Stimulated activated CD4-positive, alpha-beta T cell treated with anti-CD3 and anti-CD28 coated beads, Interleukin-12 subunit alpha, Interleukin-12 subunit beta, amount 100 ng/mL, for 24 hours (primary cell): ENCODE measurements around the gene AHNAK.
"Not testable (repeated sequence)": the region's sequence is repeated elsewhere in the genome, so short reads cannot be mapped to it uniquely, and the experiment has no call there.

ENCODE experiments used
- DNase-seq, 2 experiments: peaks; one replicate each; pipeline ENCODE4 v3.0.0-alpha.2; 2020; ENCODE audit warnings: low read depth in 2 of 2

AHNAK gene

DNA sequence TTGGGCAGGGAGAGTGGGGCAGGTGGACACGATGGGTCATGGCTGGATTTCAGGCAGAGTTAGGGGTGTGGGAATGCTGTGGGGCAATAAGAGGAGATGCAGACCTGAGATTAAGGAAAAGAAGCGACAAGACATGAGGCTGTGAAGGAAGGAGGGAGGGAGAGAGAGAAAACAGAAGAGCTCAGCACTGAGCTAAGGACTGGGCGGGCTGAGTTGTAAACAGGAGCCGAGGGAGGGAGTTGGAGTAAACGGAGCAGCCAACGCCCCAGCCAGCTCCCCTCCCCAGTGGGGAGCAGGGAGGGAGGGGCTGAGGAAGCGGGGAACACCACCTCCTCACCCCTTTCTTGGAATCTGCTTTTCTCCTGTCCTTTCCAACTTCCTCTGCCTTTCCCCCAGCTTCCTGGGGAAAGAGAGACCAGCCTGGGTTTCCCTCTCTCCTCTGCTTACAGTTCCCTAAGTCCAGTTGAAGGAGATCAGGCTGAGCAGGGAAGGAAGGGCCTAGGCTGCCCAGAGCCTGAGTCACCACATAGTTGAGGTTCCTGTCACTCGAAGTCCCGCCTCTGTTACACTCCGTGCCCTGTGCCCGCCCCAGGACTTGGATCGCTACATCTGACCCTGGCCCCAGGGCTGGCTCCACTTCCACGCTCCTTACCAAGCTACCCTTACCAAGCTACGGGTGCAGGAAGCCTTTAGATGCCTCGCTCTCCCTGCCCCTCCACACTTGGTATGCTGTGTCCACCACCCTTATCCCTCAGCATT, 6.7 kb upstream of the AHNAK start:
- DNase-seq: no peak

- DNase-seq: no peak
Measured at GRCh38 chr11:62552485-62553079, 6.0 kb upstream of the AHNAK start.

DNA sequence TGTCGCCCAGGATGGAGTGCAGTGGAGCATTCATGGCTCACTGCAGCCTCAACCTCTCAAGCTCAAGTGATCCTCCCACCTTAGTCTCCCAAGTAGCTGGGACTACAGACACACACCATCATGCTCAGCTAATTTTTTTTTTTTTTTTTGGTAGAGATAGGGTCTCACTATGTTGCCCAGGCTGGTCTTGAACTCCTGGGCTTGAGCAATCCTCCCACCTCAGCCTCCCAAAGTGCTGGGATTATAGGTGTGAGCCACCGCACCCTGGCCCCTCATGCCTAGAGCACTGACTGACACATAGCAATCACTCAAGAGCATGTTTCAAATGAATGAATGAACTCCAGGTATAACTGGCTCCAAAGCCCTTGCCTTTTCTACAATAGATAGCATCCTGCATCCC, 3.9 kb upstream of the AHNAK start:
- not testable (repeated sequence) for DNase-seq

GRCh38 chr11:62548545-62549335, 2.1 kb upstream of the AHNAK start:
- no peak for DNase-seq

DNA sequence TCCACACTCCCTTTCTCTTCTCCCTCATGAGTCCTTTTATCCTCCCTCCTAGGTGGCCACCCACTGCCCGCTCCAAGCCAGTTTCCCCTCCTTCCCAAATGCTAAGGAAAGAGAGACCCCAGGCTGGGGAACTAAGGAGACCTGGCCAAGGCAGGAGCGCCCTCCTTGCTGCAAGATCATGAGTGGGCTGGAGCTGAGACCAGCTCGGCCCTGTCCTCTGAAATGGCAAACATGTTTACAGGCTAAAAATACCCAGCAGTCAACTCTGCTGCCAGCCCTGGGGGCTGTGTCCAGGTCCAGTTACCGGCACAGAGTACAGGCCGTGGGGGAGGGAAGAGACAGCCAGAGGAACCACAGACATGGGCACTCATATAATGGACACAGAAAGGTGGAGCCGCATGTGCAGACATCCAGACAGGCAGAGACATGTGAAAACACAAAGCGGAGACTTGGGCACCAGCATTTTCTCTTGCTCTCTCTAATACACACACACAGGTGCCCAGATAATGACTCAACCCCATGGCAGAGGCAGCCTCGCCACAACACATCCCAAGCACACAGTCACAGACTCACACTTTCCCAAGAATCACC, 1.2 kb upstream of the AHNAK start:
- no peak for DNase-seq

- no peak for DNase-seq
Measured at GRCh38 chr11:62546929-62547625, 471 bp upstream of the AHNAK start.

- peak in 1 of 2 experiments; percentile 59 for DNase-seq
Measured at GRCh38 chr11:62545437-62546243, 966 bp downstream of the AHNAK start.

GRCh38 chr11:62544581-62545436, 1.8 kb downstream of the AHNAK start:
- DNase-seq: no peak

- no peak for DNase-seq
Measured at GRCh38 chr11:62543680-62544444, 2.7 kb downstream of the AHNAK start.

- peak in 1 of 2 experiments; percentile 70 for DNase-seq
Measured at GRCh38 chr11:62542750-62543567, 3.6 kb downstream of the AHNAK start.

- DNase-seq: no peak
Measured at GRCh38 chr11:62542111-62542745, 4.4 kb downstream of the AHNAK start.

DNA sequence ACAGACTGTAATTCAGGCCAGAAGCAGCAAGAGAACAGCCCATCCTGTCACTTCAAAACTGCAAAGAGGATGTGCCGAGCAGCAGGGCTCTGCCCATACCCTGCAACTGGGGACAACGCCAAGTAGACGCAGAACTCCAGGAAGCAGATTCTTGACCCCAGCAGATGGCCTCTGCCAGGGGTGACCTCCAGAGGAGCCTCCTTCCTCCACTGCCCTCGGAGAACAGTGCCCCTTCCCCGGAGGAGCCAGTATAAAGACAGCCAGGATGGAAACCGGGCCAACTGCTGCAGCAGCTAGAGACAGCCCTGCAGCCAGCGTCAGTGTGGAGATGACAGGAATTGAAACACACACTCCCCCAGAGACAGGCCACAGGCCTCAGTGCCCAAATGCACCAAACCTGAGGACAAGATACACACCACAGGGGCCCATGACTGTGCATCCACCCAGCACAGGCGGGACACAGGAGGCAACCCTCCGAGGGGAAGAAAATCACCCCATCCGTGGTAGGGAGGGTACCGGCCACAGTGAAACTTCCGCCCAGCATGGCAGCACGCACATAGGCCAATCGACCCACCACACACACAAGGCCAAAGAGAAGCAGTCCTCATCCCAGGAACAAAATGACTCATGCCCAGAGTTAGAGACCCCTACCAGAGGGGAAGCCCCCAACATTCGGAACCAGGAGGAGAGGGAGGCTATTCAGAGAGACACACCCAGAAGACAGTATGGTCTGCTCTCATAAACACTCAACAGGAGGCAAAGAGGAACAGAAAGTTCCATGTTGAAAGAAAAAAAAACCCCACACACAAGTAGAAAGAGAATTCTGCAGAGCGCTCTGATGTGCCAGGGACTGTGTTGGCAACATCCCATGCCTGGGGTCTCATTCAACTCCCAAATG, 5.6 kb downstream of the AHNAK start:
- no peak for DNase-seq

- no peak for DNase-seq
Measured at GRCh38 chr11:62539238-62539925, 7.2 kb downstream of the AHNAK start.

DNA sequence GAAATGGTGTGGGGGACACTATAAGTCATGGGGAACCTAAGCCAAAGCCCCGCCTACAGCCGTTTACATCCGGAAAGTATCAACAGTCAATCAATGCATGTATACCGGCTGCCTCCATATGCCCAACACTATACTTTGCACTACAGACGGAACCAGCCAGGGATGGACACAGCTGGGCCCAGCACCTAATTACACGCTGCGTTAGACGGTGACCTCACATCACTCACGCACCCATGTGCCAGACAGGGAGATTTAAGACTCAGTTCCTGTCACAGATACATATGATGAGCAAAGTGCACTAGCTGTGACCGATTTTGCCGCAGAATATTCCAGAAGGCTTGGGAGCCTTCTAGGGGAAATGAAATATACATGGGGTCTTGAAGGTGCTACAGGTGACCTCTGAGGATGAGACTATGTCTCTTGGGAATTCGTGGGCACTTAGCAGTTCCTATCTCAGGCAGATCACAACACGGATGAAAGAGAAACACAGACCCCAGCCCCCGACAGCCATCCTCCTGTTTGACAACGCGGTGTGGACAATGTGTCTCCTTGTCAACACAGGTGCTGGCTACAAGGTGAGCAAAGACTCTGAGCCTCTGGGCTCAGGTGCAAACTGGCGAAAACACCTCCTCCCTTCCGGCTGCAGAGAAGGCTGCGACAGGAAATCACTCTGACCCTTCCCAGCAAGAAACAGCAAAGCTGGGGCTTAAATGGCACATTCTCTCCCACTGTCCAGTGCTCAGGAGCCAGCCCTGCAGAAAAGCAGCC, 8.0 kb downstream of the AHNAK start:
- no peak for DNase-seq

DNA sequence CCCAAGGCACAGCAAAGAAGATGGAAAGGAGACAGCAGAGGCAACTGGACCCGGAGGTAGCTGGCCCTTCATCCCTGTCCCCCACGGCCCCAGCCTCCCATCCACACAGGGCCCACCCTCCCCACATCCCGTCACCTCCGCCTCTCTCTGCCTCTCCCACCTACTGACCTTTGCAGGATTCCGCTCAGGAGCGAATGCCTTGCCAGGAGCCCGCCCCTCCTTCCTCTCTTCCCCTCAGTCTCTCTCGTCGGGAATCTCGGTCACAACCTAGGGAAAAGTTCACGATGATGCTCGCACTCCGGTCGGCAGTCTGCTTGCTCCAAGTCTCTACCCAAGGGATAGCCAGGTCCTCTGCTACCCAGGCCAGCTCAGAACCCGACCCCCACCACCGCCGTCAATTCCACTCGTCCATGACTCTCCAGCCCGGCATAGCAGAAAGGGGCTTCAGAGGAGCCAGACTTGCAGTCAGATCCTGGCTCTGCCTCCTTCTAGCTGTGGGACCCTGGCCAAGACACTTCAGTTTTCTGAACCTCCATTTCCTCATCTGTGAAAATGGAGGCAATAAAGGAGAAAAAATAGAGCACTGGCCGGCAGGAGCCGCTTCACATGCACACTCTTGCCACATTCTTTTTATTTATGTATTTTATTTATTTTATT, 10.2 kb downstream of the AHNAK start:
- DNase-seq: no peak
